Stimulated activated CD8-positive, alpha-beta memory T cell treated with anti-CD3 and anti-CD28 coated beads, Interleukin-2, amount 100 ng/mL, for 48 hours (primary cell): ENCODE measurements around the gene CALCB.
"Not testable (repeated sequence)": the region's sequence is repeated elsewhere in the genome, so short reads cannot be mapped to it uniquely, and the experiment has no call there.

Source experiments
- DNase-seq, 2 donors: peaks; one replicate each; pipeline ENCODE4 v3.0.0-alpha.2; 2020; ENCODE audit warnings: low read depth in 2 of 2

CALCB gene

DNA sequence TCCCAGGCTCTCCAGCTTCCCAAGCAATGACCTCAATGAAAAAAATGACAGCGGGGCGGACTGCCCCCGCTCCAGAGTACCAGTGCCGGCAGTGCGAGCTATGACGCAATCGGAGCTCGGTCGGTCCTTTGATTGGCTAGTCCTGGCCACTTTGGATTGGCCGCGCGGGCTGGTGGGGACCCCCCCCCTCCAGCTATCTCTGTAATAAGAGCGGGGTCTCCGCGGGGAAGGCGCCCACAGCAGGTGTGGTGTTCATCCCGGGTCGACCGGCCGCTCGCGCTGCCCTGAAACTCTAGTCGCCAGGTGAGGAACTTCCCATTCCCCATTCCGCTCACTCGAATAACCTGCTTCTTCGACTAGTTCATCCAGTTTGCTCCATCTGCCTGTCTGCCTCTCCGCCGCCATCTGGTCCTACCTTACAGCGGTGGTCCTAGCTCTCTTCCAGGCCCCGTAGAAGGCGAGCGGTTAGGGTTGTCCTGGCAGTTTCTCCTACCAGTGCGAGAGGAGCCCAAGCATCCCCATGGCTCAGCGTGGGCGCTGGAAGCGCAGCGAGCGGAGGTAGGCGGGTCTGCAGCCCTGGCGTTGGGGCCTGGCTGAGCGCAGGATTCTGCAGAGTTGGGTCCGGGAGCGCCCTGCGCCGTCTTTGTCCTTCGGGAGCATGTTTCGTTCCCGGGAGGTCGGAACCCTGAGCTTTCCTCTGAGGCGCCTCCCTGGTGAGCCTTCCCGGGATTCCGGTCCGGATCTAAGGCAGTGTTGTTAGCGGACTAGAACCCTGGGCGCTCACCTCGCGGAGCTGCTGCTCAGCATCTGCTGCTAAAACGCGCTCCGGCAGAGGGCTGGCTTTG is at the start of gene CALCB:
CALCB (plus strand) TSS at position 233 of the 845 bp plus-strand sequence. CDS start 1,126 bp downstream, outside the sequence.
- no peak for DNase-seq

GRCh38 chr11:15027011-15027410 is 46.4 kb upstream of the CALCB start:
- no peak for DNase-seq

DNA sequence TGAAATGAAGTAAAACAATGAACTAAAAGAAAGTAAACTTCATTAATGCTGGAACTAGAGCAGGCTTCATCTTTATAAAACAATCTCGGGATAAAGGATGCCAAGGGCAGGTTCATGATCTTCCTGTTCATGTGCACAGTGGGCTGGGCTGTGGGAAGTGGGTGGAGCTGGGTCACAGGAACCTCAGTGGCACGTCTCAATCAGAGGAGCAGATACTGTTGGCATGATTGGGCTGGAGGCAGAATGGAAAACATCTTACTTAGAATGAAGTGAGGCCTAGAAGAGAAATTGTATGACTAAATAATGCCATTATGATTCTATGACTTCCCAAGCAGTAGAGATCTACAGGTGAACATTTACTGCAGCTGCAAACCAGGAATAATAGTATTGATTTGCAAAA is 45.4 kb upstream of the CALCB start:
- DNase-seq, result no peak

DNA sequence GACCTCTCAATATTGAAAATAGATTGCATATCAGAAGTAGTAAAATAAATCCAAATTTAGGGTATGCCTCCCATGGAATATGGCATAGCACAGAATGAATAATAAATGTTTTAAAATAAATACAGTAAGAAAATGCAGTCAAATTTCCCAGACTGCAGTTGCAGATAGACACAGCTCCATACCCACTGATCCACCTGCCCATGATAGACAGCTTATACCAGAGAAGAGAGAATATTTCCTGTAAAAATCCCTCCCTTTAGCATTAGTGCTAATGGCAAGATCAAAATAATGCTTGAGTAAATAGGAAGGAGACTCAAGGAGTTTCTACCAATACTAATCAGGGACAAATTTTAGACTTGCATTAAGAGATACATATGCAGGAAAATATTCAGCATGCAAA is 45.0 kb upstream of the CALCB start:
- DNase-seq, result no peak

GRCh38 chr11:15031945-15032344 is 41.4 kb upstream of the CALCB start:
- DNase-seq, result not testable (repeated sequence)

GRCh38 chr11:15034687-15035267 is 38.6 kb upstream of the CALCB start:
- no peak for DNase-seq

DNA sequence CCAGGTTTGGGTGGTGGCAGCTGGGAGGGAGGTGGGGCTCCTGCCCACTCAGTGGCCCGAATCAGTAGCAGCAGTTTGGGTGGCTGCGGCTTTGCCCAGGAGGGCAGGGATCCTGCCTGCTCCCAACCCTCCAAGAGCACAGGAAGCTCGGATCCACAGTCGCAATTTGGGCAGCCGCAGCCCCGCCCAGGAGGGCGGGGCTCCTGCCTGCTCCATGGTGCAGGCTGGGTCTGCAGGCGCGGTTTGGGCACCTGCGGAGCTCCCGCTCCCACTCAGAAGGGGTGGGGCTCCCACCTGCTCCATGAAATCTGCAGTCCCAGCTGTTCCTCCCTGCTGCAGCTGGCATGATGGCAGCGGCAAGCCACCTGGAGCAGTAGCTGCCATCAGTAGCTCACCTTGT is 38.1 kb upstream of the CALCB start:
- DNase-seq, result no peak

DNA sequence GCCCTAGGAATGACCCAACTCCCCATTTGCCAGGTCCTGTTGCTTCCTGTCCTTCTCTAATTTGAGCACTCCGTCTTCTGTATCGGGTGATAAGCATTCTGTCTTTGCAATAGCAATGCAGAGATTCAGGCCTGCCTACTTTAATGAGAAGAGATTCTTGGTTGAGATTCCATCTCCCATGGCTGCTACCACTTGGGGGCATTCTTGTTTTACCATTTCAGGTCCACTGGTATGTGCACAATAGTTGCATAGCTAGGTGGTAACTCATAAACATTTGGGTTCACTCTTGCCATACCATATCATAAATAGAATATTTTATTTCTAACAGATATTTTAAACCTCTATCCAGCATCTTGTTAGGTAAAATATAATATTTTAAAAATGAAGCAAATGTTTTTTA is 34.4 kb upstream of the CALCB start:
- no peak for DNase-seq

DNA sequence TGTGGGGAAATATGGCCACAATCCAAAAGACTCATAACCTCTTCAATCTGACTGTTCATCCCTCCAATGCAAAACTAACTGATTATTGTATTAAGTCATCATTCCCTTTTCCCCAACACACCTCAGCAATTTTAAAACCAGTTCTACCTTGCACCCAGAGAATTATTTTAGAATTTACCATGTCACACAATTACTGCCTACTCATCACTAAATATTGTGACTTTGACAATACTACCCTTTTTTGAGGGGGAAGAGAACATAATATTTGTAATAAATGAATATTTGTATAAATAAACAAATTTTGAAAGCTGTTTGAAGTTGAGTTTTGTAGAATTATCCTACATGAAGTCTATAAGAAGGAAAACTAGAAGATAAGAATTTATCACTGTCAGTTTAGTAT is 28.2 kb upstream of the CALCB start:
- no peak for DNase-seq

GRCh38 chr11:15045891-15046290 is 27.5 kb upstream of the CALCB start:
- no peak for DNase-seq

DNA sequence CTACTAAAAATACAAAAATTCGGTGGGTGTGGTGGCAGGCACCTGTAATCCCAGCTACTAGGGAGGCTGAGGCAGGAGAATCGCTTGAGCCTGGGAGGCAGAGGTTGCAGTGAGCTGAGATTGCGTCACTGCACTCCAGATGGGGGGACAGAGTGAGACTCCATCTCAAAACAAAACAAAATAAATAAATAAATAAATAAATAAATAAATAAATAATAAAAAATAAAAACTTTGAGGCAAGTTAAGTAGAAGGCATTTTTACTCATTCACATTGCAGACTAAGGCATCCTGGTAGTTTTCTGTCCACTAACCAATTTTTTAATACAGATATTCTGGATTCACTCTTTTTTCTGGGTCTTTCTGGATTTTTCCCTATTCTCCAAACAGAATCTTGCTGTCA is 26.7 kb upstream of the CALCB start:
- not testable (repeated sequence) for DNase-seq

GRCh38 chr11:15048616-15049015 is 24.8 kb upstream of the CALCB start:
- DNase-seq, result no peak

DNA sequence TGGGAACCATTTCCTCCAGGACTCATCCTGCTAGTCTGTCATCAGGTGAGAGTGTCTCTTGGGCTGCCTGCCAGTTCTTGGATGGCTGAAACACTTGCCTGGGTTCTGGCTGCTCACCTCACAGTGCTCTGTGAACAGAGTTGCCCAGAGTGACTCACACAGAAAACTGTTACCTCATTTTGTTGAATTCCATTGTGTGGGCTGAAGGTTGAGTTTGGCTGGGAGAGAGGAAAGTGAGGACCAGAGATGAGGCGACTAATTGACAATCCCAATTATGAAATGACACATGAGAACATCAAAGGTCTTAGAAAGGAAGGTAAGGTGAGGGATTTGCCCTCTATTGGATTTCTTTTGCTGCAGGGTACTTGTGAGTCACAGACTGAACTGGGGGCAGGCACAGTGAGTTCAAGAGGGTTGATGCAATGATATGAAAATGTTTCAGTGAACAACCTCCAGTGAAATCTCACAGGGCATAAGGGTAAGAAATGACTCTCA is 20.2 kb upstream of the CALCB start:
- no peak for DNase-seq

- no peak for DNase-seq
Observed at GRCh38 chr11:15055620-15056356, 17.6 kb upstream of the CALCB start.

DNA sequence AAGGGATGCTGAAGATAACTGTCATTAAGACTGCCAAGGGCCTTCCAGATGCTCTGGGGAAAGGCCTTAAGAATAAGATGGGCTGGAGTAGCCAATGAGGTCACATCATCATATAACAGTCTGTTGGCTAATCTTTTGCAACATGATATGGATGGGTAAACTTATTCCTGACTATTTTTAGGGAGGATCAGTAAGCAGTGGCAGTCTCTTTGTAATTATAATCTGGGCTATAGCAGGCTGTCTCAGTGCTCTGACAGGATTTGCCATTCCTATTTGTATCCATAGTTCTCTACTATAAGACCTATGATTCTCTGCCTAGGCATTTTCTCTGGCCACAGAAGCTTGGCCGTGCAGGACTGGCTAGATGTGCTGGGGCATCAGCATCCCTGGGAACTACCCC is 16.1 kb upstream of the CALCB start:
- DNase-seq, result no peak

DNA sequence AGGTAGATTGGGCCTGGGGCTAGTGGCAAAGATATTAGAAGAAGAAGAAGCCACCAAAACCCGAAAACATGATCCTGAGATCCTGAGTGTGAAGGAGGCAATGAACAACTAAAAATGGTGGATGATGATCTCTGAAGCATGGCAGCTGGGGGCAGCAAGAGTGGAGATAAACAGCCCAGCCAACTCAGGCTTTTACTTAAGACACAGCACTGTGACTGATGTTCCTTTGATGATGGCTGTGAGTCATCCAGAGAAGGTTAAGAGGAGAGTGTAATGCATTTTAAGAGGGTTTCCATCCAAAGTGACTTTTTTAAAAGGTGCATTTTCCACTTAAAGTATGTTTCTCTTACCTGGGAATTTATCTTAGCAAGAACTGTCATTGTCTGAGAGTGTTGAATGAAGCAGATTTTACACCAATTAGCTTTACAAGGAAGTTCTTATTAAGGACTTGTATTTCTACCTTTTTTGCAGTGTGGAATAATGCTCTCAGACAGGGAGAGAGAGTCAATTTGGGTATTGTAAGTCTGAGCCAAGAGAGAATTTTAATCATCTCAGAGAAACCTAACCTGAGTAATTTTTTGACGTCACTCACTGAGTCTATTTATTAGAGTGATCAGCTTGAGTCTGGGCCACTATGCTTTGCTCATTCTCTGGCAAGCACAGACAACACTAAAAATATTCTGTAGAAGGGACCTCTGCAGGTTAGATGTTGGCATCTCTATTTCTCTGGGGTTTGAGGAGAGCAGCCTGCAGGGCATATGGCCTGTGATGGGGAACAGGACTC is 14.1 kb upstream of the CALCB start:
- no peak for DNase-seq

- DNase-seq, result no peak
Observed at GRCh38 chr11:15062599-15062998, 10.8 kb upstream of the CALCB start.

DNA sequence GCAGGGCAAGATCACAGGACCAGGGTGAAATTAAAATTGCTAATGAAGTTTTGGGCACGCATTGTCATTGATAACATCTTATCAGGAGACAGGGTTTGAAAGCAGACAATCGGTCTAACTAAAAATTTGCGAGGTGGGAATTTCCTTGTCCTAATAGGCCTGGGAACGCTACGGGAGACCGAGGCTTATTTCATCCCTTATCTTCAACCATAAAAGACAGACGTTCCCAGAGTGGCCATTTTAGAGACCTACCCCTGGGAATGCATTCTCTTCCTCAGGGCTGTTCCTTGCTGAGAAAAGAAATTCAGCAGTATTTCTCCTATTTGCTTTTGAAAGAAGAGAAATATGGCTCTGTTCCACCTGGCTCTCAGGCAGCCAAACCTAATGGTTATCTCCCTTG is 3.6 kb upstream of the CALCB start:
- DNase-seq, result not testable (repeated sequence)

DNA sequence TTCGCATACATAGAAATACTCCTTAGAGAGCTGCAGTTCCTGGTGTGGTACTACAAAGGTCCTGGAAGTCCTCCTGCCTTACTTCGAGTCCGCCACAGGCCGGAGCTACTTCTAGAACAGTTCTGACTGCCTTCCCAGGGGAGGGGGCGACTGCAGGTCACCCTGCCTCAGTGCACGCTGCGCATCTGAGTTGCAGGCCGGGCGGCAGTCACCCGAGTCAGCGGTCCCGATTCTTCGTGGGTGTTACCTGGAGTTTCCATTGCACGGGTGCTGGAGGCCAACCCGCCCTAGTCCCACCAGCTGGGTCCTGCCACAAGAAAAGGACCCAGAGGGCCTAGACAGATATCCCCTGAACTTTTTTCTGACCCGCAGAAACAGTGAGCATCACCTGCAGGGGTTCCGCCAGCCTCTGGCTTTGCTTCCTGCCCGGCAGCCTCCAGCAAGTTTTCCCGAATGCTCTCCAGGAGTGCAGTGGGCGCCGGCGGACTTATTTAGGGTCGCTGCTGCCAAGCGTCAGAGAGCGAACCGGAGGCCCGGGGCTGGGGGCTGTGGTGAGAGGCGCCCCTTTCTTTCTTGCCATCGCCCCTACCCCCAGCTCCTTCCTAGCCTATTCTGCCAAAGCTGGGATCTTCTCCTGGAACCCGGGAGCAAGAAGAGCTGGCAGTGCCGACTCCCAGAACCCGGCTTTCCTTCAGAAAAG is 1.7 kb upstream of the CALCB start:
- DNase-seq, result no peak

DNA sequence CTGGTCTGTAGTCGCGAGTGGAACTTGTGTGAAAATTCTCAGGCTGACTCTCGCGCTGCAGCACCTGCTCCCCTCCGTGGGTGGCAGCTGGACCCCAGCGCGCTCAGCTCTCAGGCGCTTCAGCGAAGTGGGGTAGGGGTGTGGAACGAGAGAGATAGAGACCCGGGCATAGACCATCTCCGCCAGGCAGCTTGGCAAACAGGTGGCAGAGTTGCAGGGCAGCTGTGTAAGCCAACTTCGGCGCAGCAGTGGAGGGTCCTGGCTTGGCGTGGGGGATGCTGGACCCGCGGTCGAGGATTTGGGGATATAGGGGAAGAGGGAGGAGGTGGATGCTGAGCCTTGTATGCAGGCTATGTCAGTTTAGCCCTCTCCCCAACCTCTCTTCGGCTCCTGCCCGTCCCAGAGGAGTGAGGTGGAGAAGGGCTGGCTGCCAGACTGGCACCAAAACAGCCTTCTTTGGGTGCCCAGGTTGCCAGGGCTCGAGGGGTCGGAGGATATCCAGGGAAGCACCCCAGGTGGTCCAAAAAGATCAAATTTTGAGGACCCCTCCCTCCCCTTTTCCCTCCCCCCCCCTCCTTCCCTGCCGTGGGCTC is 746 bp upstream of the CALCB start:
- DNase-seq, result no peak
